Fibroblast of villous mesenchyme (primary cell): ENCODE results near the gene SBNO2. TPM values are rescaled to one million over a fixed set of nuclear protein-coding genes. Genes with fewer than 3 reads are reported as not detected.

Experiments
- DNase-seq: peaks from one replicate; pipeline ENCODE4 v3.0.0-alpha.2; 2010; ENCODE audit warnings: low read depth
- H3K4me3 ChIP-seq: 2 replicates; pipeline ENCODE4 v1.5.1; 2011; ENCODE audit warnings: low read depth, mild to moderate bottlenecking, low read length
- total RNA-seq: library from RNA; depleted of rRNA; stranded (reverse); fragments of >200 nt; gene quantifications from 2 replicates; pipeline ENCODE4 v1.2.3, GENCODE V29; 2012
- TF ChIP-seq, protein P1 (sequence below): IDR thresholded peaks from 2 replicates; pipeline ENCODE4 v1.5.1; 2012; ENCODE audit warnings: low read depth, mild to moderate bottlenecking, low read length; ENCODE audit not compliant: insufficient read depth

The SBNO2 gene
- total RNA-seq, 1 donor, result 69.5 TPM

- H3K4me3 ChIP-seq, result peak overlapping the region; percentile 50
- TF ChIP-seq, protein P1, sequence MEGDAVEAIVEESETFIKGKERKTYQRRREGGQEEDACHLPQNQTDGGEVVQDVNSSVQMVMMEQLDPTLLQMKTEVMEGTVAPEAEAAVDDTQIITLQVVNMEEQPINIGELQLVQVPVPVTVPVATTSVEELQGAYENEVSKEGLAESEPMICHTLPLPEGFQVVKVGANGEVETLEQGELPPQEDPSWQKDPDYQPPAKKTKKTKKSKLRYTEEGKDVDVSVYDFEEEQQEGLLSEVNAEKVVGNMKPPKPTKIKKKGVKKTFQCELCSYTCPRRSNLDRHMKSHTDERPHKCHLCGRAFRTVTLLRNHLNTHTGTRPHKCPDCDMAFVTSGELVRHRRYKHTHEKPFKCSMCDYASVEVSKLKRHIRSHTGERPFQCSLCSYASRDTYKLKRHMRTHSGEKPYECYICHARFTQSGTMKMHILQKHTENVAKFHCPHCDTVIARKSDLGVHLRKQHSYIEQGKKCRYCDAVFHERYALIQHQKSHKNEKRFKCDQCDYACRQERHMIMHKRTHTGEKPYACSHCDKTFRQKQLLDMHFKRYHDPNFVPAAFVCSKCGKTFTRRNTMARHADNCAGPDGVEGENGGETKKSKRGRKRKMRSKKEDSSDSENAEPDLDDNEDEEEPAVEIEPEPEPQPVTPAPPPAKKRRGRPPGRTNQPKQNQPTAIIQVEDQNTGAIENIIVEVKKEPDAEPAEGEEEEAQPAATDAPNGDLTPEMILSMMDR, result no peak
- DNase-seq, result no peak
These were observed 7.0 kb downstream of the SBNO2 start for GRCh38 chr19:1166872-1167573.

DNA sequence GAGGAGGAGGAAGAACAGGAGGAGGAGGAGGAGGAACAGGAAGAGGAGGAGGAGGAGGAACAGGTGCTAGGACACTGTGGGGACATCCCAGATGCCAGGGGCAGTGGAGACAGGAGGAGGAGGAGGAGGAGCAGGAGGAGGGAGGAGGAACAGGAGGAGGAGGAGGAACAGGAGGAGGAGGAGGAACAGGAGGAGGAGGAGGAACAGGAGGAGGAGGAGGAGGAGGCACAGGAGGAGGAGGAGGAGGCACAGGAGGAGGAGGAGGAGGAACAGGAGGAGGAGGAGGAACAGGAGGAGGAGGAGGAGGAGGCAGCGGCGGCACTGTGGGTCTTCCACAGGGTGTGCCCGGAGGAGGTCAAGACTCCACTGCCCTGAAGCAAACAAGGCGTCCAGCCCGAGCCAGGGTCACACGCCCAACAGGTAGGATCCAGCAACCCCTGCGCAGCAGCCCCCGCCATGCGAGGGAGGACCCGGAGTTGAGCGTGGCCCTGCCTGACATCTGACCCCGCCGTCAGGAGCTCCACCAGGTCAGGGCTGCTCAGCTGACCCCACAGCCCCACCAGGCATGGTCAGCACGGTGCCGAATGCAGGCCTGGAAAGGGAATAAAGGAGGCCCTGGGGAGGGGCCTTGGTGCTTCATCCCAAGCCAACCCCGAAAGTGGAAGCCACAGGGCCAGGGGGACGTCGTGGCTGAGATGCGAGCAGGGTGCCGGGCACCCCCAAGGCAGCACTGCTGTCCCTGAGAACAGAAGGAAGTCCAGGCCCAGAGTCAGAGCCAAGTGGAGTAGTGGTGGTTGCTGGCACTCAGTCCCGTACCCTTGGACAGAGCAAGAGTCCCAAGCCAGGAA lies 9.2 kb downstream of the SBNO2 start:
- DNase-seq, result no peak
- H3K4me3 ChIP-seq, result no peak overlapping the region
- TF ChIP-seq, protein P1, result no peak

GRCh38 chr19:1163934-1164683 lies 10.0 kb downstream of the SBNO2 start:
- TF ChIP-seq, protein P1, result no peak
- no peak for DNase-seq

GRCh38 chr19:1163283-1163933 lies 10.7 kb downstream of the SBNO2 start:
- H3K4me3 ChIP-seq, result no peak overlapping the region
- TF ChIP-seq, protein P1, result no peak
- DNase-seq, result no peak

More at GRCh38 chr19:1163934-1164683, 10.0 kb downstream of the SBNO2 start:
- no peak overlapping the region for H3K4me3 ChIP-seq

DNA sequence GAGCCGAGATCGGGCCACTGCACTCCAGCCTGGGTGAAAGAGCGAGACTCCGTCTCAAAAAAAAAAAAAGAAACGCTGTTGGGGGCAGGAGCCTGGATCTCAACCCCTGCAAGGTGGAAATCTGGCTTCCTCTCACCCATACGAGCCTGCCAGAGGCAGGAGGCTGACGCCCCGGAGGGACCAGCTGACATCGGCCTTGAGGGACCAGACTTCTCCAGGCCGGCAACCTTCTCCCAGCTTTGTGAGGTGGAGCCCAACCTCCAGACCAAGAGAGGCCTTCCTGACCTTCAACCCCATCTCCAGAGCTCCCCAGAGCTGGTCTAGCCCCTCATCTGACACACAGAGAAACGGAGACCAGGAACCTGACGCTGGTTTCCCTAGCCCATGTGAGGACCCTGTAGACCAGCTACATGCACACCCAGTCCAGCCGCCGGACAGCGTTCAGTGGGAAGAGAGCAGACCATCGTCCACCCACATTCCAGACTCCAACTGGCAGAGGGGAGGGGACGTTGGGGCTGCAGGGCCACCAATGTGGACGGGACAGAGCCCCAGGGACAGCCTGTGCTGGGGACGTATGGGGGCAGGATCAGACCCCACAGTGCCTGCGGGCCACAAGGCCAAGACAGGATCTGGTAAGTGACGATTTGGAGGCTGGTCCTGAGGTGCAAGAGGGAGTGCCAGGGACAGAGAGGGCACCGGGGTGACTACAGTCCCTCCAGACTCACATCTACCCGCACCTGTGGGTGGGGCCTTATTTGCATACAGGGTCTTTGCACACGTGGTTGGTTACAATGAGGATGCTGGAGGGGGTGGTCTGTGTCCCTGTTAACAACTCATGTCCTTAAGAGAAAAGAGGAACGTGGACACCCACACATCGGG lies 11.4 kb downstream of the SBNO2 start:
- TF ChIP-seq, protein P1, result no peak
- no peak for DNase-seq
- H3K4me3 ChIP-seq, result no peak overlapping the region

- no peak overlapping the region for H3K4me3 ChIP-seq
- TF ChIP-seq, protein P1, result no peak
- peak; percentile 79 for DNase-seq
These were observed 12.4 kb downstream of the SBNO2 start for GRCh38 chr19:1161716-1162115.
